GM18907 (cell line): ENCODE data around the gene GGT7.

Experiments used
- ATAC-seq: cut with Tn5 transposase; IDR thresholded peaks from one replicate; pipeline ENCODE4 v1.9.1; 2021; ENCODE audit warnings: mild to moderate bottlenecking, moderate library complexity; ENCODE audit not compliant: unreplicated experiment

GGT7 gene

GRCh38 chr20:34797012-34797995, 75.4 kb downstream of the GGT7 start:
- no peak for ATAC-seq
